Neuron (in vitro differentiated cells): ENCODE data around the gene C1QL1.
A peak's percentile ranks its signal among the peaks of the same experiment; 100 is the strongest.
"Not testable (repeated sequence)": the region's sequence is repeated elsewhere in the genome, so short reads cannot be mapped to it uniquely, and the experiment has no call there.

Experiments used
- H2AFZ ChIP-seq: one replicate; pipeline ENCODE4 v1.6.1; 2013; ENCODE audit warnings: low read depth, mild to moderate bottlenecking, inconsistent platforms, low read length, moderate library complexity
- H3K27me3 ChIP-seq: one replicate; pipeline ENCODE4 v1.6.1; 2013; ENCODE audit warnings: low read length; ENCODE audit not compliant: insufficient read depth
- H3K36me3 ChIP-seq: one replicate; pipeline ENCODE4 v1.6.1; 2013; ENCODE audit warnings: low read length; ENCODE audit not compliant: insufficient read depth
- H3K4me1 ChIP-seq: one replicate; pipeline ENCODE4 v1.6.1; 2013; ENCODE audit warnings: low read length; ENCODE audit not compliant: insufficient read depth
- H3K4me3 ChIP-seq: 2 replicates; pipeline ENCODE4 v1.5.1; 2013; ENCODE audit warnings: mild to moderate bottlenecking, low read length, moderate library complexity
- H3K9me3 ChIP-seq: one replicate; pipeline ENCODE4 v1.6.1; 2013; ENCODE audit warnings: low read length

Gene C1QL1

GRCh38 chr17:44947461-44948314, 20.4 kb downstream of the C1QL1 start, which contains the start of gene KIF18B:
KIF18B (minus strand) TSS chr17:44947773; CDS start chr17:44936344, 11,429 bp downstream.
- Histone ChIP-seq H2AFZ (peak within 1 kb of the TSS; percentile 66), H3K9me3 (peaks cover 1% of the 10 kb centered on the region)

GRCh38 chr17:44945652-44946051, 22.5 kb downstream of the C1QL1 start:
- not testable (repeated sequence) for H3K27me3 ChIP-seq, H3K9me3 ChIP-seq, H3K4me1 ChIP-seq, H3K4me3 ChIP-seq, H2AFZ ChIP-seq
- H3K36me3 ChIP-seq: peaks cover 21% of the 10 kb centered on the region

More at GRCh38 chr17:44947461-44948314, 20.4 kb downstream of the C1QL1 start, which contains the start of gene KIF18B:
- H3K4me1 ChIP-seq: peaks cover 7% of the 10 kb centered on the region
- peak within 1 kb of the TSS; percentile 56 for H3K4me3 ChIP-seq
- peaks cover 3% of the 10 kb centered on the region for H3K27me3 ChIP-seq
- peaks cover 11% of the 10 kb centered on the region for H3K36me3 ChIP-seq

- Histone ChIP-seq H3K36me3 (peaks cover 37% of the 10 kb centered on the region), H3K4me3 (no peak overlapping the region), H2AFZ (no peak overlapping the region), H3K4me1 (peaks cover 7% of the 10 kb centered on the region), H3K9me3 (peaks cover 3% of the 10 kb centered on the region), H3K27me3 (no peaks in the 10 kb centered on the region)
These were observed 25.6 kb downstream of the C1QL1 start for GRCh38 chr17:44942456-44942855.

GRCh38 chr17:44941712-44942331, 26.3 kb downstream of the C1QL1 start:
- Histone ChIP-seq H2AFZ (no peak overlapping the region), H3K4me3 (no peak overlapping the region), H3K27me3 (no peaks in the 10 kb centered on the region), H3K4me1 (peaks cover 7% of the 10 kb centered on the region), H3K9me3 (peaks cover 3% of the 10 kb centered on the region), H3K36me3 (peaks cover 43% of the 10 kb centered on the region)

GRCh38 chr17:44940768-44941167, 27.3 kb downstream of the C1QL1 start:
- Histone ChIP-seq H3K4me3 (no peak overlapping the region), H3K27me3 (no peaks in the 10 kb centered on the region), H3K9me3 (peaks cover 3% of the 10 kb centered on the region), H2AFZ (peak overlapping the region; percentile 46), H3K36me3 (peaks cover 50% of the 10 kb centered on the region), H3K4me1 (no peaks in the 10 kb centered on the region)

- peaks cover 3% of the 10 kb centered on the region for H3K9me3 ChIP-seq
- H3K4me1 ChIP-seq: no peaks in the 10 kb centered on the region
- H3K4me3 ChIP-seq: no peak overlapping the region
- no peak overlapping the region for H2AFZ ChIP-seq
- peaks cover 55% of the 10 kb centered on the region for H3K36me3 ChIP-seq
- no peaks in the 10 kb centered on the region for H3K27me3 ChIP-seq
These were observed 27.8 kb downstream of the C1QL1 start for GRCh38 chr17:44940317-44940716.

- H3K4me3 ChIP-seq: no peak overlapping the region
- H3K9me3 ChIP-seq: peaks cover 2% of the 10 kb centered on the region
- no peaks in the 10 kb centered on the region for H3K4me1 ChIP-seq
- no peak overlapping the region for H2AFZ ChIP-seq
- H3K27me3 ChIP-seq: no peaks in the 10 kb centered on the region
- peaks cover 71% of the 10 kb centered on the region for H3K36me3 ChIP-seq
These were observed 33.0 kb downstream of the C1QL1 start for GRCh38 chr17:44935116-44935515.

GRCh38 chr17:44934745-44935105, 33.4 kb downstream of the C1QL1 start:
- no peaks in the 10 kb centered on the region for H3K4me1 ChIP-seq
- no peaks in the 10 kb centered on the region for H3K27me3 ChIP-seq
- H3K36me3 ChIP-seq: peaks cover 68% of the 10 kb centered on the region
- no peak overlapping the region for H2AFZ ChIP-seq
- H3K9me3 ChIP-seq: peaks cover 2% of the 10 kb centered on the region
- no peak overlapping the region for H3K4me3 ChIP-seq

- peaks cover 2% of the 10 kb centered on the region for H3K9me3 ChIP-seq
- no peaks in the 10 kb centered on the region for H3K27me3 ChIP-seq
- H3K4me3 ChIP-seq: no peak overlapping the region
- H3K36me3 ChIP-seq: peaks cover 75% of the 10 kb centered on the region
- H2AFZ ChIP-seq: no peak overlapping the region
- H3K4me1 ChIP-seq: no peaks in the 10 kb centered on the region
These were observed 34.0 kb downstream of the C1QL1 start for GRCh38 chr17:44933824-44934744.

- Histone ChIP-seq H3K27me3 (no peaks in the 10 kb centered on the region), H2AFZ (no peak overlapping the region), H3K4me1 (no peaks in the 10 kb centered on the region), H3K4me3 (no peak overlapping the region), H3K9me3 (no peaks in the 10 kb centered on the region), H3K36me3 (peaks cover 82% of the 10 kb centered on the region)
These were observed 35.4 kb downstream of the C1QL1 start for GRCh38 chr17:44932787-44933097.

GRCh38 chr17:44932096-44932786, 35.9 kb downstream of the C1QL1 start:
- H3K4me3 ChIP-seq: no peak overlapping the region
- H2AFZ ChIP-seq: no peak overlapping the region
- peaks cover 82% of the 10 kb centered on the region for H3K36me3 ChIP-seq
- no peaks in the 10 kb centered on the region for H3K9me3 ChIP-seq
- H3K4me1 ChIP-seq: no peaks in the 10 kb centered on the region
- no peaks in the 10 kb centered on the region for H3K27me3 ChIP-seq

- H3K36me3 ChIP-seq: peaks cover 86% of the 10 kb centered on the region
- no peaks in the 10 kb centered on the region for H3K27me3 ChIP-seq
- H2AFZ ChIP-seq: no peak overlapping the region
- H3K4me1 ChIP-seq: no peaks in the 10 kb centered on the region
- no peak overlapping the region for H3K4me3 ChIP-seq
- no peaks in the 10 kb centered on the region for H3K9me3 ChIP-seq
These were observed 36.7 kb downstream of the C1QL1 start for GRCh38 chr17:44931376-44931775.
